HepG2 (cell line): ENCODE data around the gene SCUBE1. TPM values are rescaled to one million over a fixed set of nuclear protein-coding genes. Genes with fewer than 3 reads are reported as not detected.

Experiments
- GTF2F1 ChIP-seq: fragments of 150-350 bp; IDR thresholded peaks from 2 replicates; pipeline ENCODE4 v1.6.1; 2014; ENCODE audit warnings: low read length
- HNF4A ChIP-seq: sonication (generic); formaldehyde crosslinking; IDR thresholded peaks from 2 replicates; pipeline ENCODE4 v1.4.0; 2020; ENCODE audit warnings: missing genetic modification reagents
- HNRNPL ChIP-seq: fragments of 200-400 bp; formaldehyde crosslinking; IDR thresholded peaks from 2 replicates; pipeline ENCODE4 v1.6.1; 2017; ENCODE audit warnings: mild to moderate bottlenecking, low read depth, low read length
- NFE2L1 ChIP-seq: sonication (generic); formaldehyde crosslinking; IDR thresholded peaks from 2 replicates; pipeline ENCODE4 v1.4.0; 2020; ENCODE audit warnings: missing genetic modification reagents, mild to moderate bottlenecking, borderline replicate concordance
- PATZ1 ChIP-seq: sonication (generic); formaldehyde crosslinking; IDR thresholded peaks from 2 replicates; pipeline ENCODE4 v1.4.0; 2020; ENCODE audit warnings: missing genetic modification reagents
- RARA ChIP-seq: IDR thresholded peaks from 2 replicates; pipeline ENCODE4 v1.6.1; 2016; ENCODE audit warnings: missing genetic modification reagents, missing compliant biosample characterization
- SOX5 ChIP-seq: IDR thresholded peaks from 2 replicates; pipeline ENCODE4 v1.6.1; 2016; ENCODE audit warnings: borderline replicate concordance
- TFAP4 ChIP-seq: sonication (generic); IDR thresholded peaks from 2 replicates; pipeline ENCODE4 v1.6.1; 2016; ENCODE audit warnings: low read depth, borderline replicate concordance
- ZBTB34 ChIP-seq: sonication (generic); formaldehyde crosslinking; IDR thresholded peaks from 2 replicates; pipeline ENCODE4 v1.8.0; 2022; ENCODE audit warnings: mild to moderate bottlenecking, missing genetic modification reagents
- ZNF598 ChIP-seq: sonication (generic); formaldehyde crosslinking; IDR thresholded peaks from 2 replicates; pipeline ENCODE4 v1.5.1; 2020; ENCODE audit warnings: mild to moderate bottlenecking, missing genetic modification reagents, borderline replicate concordance
- ZNF660 ChIP-seq: sonication (generic); formaldehyde crosslinking; IDR thresholded peaks from 2 replicates; pipeline ENCODE4 v1.5.1; 2020; ENCODE audit warnings: mild to moderate bottlenecking, low read depth, missing genetic modification reagents, borderline replicate concordance
- ZNF777 ChIP-seq: sonication (generic); formaldehyde crosslinking; IDR thresholded peaks from 2 replicates; pipeline ENCODE4 v1.4.0; 2020; ENCODE audit warnings: missing genetic modification reagents
- ZNF850 ChIP-seq: sonication (generic); formaldehyde crosslinking; conservative IDR thresholded peaks from 2 replicates; pipeline ENCODE4 v1.9.0; 2021; ENCODE audit warnings: mild to moderate bottlenecking, missing genetic modification reagents
- polyA plus RNA-seq, 8 experiments: library from polyadenylated mRNA; depleted of rRNA in 3 of 8; stranded (reverse) in 7 of 8; unstranded in 1 of 8; fragments of >200 nt; fragmentation: Illumina TruSeq in 4 of 8; extraction: Trizol in 4 of 8; gene quantifications; 2 replicates each; pipeline versions ENCODE4 v1.2.1 to v1.2.3, GENCODE V29; 2011 to 2016; ENCODE audit warnings: low read depth in 4 of 8, missing spikeins in 1 of 8, mixed read lengths in 1 of 8; ENCODE audit not compliant: insufficient read depth in 1 of 8
- total RNA-seq, 5 experiments: library from RNA; depleted of rRNA; stranded (reverse); fragments of >200 nt; fragmentation: Illumina TruSeq; extraction: Trizol; gene quantifications; 2 replicates each; pipeline ENCODE4 v1.2.3, GENCODE V29; 2016; ENCODE audit warnings: low read depth in 1 of 5
- TF ChIP-seq, protein P1 (sequence below): sonication (generic); formaldehyde crosslinking; IDR thresholded peaks from 2 replicates; pipeline ENCODE4 v1.5.0; 2020; ENCODE audit warnings: mild to moderate bottlenecking, missing genetic modification reagents, borderline replicate concordance
- TF ChIP-seq, protein P2 (sequence below): sonication (generic); formaldehyde crosslinking; conservative IDR thresholded peaks from 2 replicates; pipeline ENCODE4 v1.4.0; 2020; ENCODE audit warnings: missing genetic modification reagents

SCUBE1 gene
- total and polyA plus RNA-seq, 2 of the 13 experiments (the other 11 are each of a cell fraction or from before 2014, with no cell fraction given): under 0.01 to 0.05 TPM

DNA sequence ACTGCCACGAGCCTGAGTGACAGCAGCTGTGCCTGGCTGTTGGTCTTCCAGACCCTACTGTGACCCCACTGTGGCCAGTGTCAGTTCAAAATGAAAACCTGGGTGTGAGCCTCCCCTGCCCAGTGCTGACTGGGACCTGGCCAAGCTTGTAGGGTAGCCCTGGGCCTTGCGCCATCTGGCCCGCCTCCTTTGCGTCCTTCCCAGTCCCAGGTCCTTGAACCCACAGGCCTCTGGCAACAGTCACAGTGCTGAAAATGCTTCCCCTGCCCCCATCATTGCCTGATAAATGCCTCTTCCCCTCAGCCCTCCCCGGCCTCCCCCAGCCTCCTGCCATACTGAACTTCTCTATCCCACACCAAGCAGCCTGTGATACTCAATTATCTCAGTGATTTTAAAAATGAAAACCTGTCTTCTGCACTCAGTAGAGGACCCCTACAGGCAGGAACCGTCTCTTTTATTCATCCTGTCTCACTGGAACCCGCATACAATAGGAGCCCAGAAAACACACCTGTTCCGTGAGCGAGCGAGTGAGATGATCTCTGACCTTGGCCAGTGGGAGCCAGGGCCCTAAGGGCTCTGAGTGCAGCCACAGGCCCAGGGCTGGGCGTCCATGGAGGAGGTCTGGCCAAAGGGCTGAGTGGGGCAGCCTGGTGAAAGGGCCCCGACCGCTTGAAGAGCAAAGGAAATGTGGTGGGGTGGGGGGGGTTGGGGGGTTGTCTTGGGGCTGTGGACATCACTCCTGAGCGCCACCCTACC is 106.6 kb downstream of the SCUBE1 start (continued):
- TF ChIP-seq, protein P1, sequence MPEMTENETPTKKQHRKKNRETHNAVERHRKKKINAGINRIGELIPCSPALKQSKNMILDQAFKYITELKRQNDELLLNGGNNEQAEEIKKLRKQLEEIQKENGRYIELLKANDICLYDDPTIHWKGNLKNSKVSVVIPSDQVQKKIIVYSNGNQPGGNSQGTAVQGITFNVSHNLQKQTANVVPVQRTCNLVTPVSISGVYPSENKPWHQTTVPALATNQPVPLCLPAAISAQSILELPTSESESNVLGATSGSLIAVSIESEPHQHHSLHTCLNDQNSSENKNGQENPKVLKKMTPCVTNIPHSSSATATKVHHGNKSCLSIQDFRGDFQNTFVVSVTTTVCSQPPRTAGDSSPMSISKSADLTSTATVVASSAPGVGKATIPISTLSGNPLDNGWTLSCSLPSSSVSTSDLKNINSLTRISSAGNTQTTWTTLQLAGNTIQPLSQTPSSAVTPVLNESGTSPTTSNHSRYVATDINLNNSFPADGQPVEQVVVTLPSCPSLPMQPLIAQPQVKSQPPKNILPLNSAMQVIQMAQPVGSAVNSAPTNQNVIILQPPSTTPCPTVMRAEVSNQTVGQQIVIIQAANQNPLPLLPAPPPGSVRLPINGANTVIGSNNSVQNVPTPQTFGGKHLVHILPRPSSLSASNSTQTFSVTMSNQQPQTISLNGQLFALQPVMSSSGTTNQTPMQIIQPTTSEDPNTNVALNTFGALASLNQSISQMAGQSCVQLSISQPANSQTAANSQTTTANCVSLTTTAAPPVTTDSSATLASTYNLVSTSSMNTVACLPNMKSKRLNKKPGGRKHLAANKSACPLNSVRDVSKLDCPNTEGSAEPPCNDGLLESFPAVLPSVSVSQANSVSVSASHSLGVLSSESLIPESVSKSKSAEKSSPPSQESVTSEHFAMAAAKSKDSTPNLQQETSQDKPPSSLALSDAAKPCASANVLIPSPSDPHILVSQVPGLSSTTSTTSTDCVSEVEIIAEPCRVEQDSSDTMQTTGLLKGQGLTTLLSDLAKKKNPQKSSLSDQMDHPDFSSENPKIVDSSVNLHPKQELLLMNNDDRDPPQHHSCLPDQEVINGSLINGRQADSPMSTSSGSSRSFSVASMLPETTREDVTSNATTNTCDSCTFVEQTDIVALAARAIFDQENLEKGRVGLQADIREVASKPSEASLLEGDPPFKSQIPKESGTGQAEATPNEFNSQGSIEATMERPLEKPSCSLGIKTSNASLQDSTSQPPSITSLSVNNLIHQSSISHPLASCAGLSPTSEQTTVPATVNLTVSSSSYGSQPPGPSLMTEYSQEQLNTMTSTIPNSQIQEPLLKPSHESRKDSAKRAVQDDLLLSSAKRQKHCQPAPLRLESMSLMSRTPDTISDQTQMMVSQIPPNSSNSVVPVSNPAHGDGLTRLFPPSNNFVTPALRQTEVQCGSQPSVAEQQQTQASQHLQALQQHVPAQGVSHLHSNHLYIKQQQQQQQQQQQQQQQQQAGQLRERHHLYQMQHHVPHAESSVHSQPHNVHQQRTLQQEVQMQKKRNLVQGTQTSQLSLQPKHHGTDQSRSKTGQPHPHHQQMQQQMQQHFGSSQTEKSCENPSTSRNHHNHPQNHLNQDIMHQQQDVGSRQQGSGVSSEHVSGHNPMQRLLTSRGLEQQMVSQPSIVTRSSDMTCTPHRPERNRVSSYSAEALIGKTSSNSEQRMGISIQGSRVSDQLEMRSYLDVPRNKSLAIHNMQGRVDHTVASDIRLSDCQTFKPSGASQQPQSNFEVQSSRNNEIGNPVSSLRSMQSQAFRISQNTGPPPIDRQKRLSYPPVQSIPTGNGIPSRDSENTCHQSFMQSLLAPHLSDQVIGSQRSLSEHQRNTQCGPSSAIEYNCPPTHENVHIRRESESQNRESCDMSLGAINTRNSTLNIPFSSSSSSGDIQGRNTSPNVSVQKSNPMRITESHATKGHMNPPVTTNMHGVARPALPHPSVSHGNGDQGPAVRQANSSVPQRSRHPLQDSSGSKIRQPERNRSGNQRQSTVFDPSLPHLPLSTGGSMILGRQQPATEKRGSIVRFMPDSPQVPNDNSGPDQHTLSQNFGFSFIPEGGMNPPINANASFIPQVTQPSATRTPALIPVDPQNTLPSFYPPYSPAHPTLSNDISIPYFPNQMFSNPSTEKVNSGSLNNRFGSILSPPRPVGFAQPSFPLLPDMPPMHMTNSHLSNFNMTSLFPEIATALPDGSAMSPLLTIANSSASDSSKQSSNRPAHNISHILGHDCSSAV (CRISPR knock-in tag): no peak
- TF ChIP-seq ZNF777 (CRISPR knock-in tag): no peak
- TF ChIP-seq PATZ1: peak; percentile 52; the same call in 1 of the 2 replicates
- no peak for TF ChIP-seq SOX5
- peak; percentile 14; the same call in 1 of the 2 replicates for TF ChIP-seq HNF4A (CRISPR knock-in tag)
- TF ChIP-seq, protein P2, sequence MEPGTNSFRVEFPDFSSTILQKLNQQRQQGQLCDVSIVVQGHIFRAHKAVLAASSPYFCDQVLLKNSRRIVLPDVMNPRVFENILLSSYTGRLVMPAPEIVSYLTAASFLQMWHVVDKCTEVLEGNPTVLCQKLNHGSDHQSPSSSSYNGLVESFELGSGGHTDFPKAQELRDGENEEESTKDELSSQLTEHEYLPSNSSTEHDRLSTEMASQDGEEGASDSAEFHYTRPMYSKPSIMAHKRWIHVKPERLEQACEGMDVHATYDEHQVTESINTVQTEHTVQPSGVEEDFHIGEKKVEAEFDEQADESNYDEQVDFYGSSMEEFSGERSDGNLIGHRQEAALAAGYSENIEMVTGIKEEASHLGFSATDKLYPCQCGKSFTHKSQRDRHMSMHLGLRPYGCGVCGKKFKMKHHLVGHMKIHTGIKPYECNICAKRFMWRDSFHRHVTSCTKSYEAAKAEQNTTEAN (CRISPR knock-in tag): no peak
- no peak for TF ChIP-seq TFAP4
- peak; percentile 39; the same call in 1 of the 2 replicates for TF ChIP-seq RARA (CRISPR knock-in tag)
- no peak for TF ChIP-seq ZNF850 (CRISPR knock-in tag)
- no peak for TF ChIP-seq ZBTB34 (CRISPR knock-in tag)
- no peak for TF ChIP-seq ZNF598
- no peak for TF ChIP-seq NFE2L1 (CRISPR knock-in tag)
- no peak for TF ChIP-seq GTF2F1
- TF ChIP-seq HNRNPL: 0 out of 2 replicates have a peak, but pooled peaks have one; percentile 44
- TF ChIP-seq ZNF660 (CRISPR knock-in tag): no peak
